HL-60 (cell line): ENCODE results near the gene SPINT2.

ENCODE experiments used
- CTCF ChIP-seq: IDR thresholded peaks from one replicate; pipeline ENCODE4 v1.5.1; 2011; ENCODE audit warnings: low read length, control low read depth, inconsistent platforms; ENCODE audit not compliant: insufficient read depth
- POLR2AphosphoS5 ChIP-seq: IDR thresholded peaks from 2 replicates; pipeline ENCODE4 v1.6.1; 2012; ENCODE audit warnings: low read depth

GRCh38 chr19:38335949-38336637, 71.7 kb downstream of the SPINT2 start:
- TF ChIP-seq CTCF (no peak), POLR2AphosphoS5 (no peak)
